ENCODE results near the gene ARMC12.

- no peak for TF ChIP-seq CTCF (optimal IDR thresholded peaks at IDR 0.05 in 1 of 3, IDR thresholded peaks at IDR 0.05 in 1 of 3, conservative IDR thresholded peaks at IDR 0.05 in 1 of 3; ENCODE audit: extremely low read depth in 1 of 3, insufficient read depth in 2 of 3, low read length in 3 of 3)
- TF ChIP-seq EZH2 (IDR thresholded peaks at IDR 0.05; ENCODE audit: low read length): no peak
These were observed 53.9 kb downstream of the ARMC12 start for GRCh38 chr6:35790683-35791082.
